PC-3 (cell line): ENCODE data around the gene SPACA9. TPM values are rescaled to one million over a fixed set of nuclear protein-coding genes. Genes with fewer than 3 reads are reported as not detected.

ENCODE experiments used
- ATAC-seq: fragments of 200-7000 bp; cut with Tn5 transposase; 2 replicates; pipeline ENCODE4 v1.9.1; 2020; ENCODE audit warnings: mild to moderate bottlenecking, moderate library complexity
- BruUV-seq: library from RNA; stranded (reverse); fragments of 400-500 nt; replicated peaks from 2 replicates; lab custom pipeline; 2021; lab: Mats Ljungman, UMichigan
- CTCF ChIA-PET: fragments of 300-600 bp; sonication (Branson Sonifier 250); formaldehyde crosslinking; loops from one replicate; lab custom pipeline; 2022; ENCODE audit warnings: antibody characterized with exemption; lab: Charles Lee
- POLR2A ChIA-PET: fragments of 300-600 bp; sonication (Branson Sonifier 250); formaldehyde crosslinking; loops from one replicate; lab custom pipeline; 2022; ENCODE audit warnings: antibody characterized with exemption; ENCODE audit not compliant: unreplicated experiment; lab: Charles Lee
- DNase-seq: peaks from one replicate; pipeline ENCODE4 v3.0.0-alpha.2; 2015
- H2AFZ ChIP-seq: fragments of 300-600 bp; sonication (generic); 2 replicates; pipeline ENCODE4 v1.6.0; 2016; ENCODE audit warnings: antibody characterized with exemption, low read length
- H3F3A ChIP-seq: fragments of 300-600 bp; sonication (generic); one replicate; pipeline ENCODE4 v1.6.0; 2017; ENCODE audit warnings: antibody characterized with exemption, low read length, control low read depth, mild to moderate bottlenecking; ENCODE audit not compliant: unreplicated experiment
- H3K27ac ChIP-seq: fragments of 300-600 bp; sonication (generic); 2 replicates; pipeline ENCODE4 v1.5.1; 2016; ENCODE audit warnings: mild to moderate bottlenecking, low read length
- H3K27me3 ChIP-seq: fragments of 300-600 bp; sonication (generic); 2 replicates; pipeline ENCODE4 v1.6.1; 2016; ENCODE audit warnings: low read length, mixed read lengths
- H3K36me3 ChIP-seq: fragments of 300-600 bp; sonication (generic); 2 replicates; pipeline ENCODE4 v1.6.1; 2016; ENCODE audit warnings: low read depth, mixed run types, low read length, mixed read lengths
- H3K4me1 ChIP-seq: fragments of 300-600 bp; sonication (generic); 2 replicates; pipeline ENCODE4 v1.5.1; 2016; ENCODE audit warnings: low read length; ENCODE audit not compliant: insufficient read depth
- H3K4me2 ChIP-seq: fragments of 300-600 bp; sonication (generic); 2 replicates; pipeline ENCODE4 v1.6.0; 2016; ENCODE audit warnings: low read length
- H3K4me3 ChIP-seq: fragments of 300-600 bp; sonication (generic); 2 replicates; pipeline ENCODE4 v1.5.1; 2016; ENCODE audit warnings: mild to moderate bottlenecking, low read length, mixed read lengths
- H3K79me2 ChIP-seq: fragments of 300-600 bp; sonication (generic); 2 replicates; pipeline ENCODE4 v1.6.1; 2017; ENCODE audit warnings: low read length, mixed read lengths
- H3K9ac ChIP-seq: fragments of 300-600 bp; sonication (generic); 2 replicates; pipeline ENCODE4 v1.6.0; 2016; ENCODE audit warnings: mild to moderate bottlenecking, low read length
- H3K9me2 ChIP-seq: fragments of 300-600 bp; sonication (generic); replicated peaks from 2 replicates; pipeline ENCODE4 v1.6.1; 2016; ENCODE audit warnings: mixed run types, low read length, mixed read lengths
- H3K9me3 ChIP-seq: fragments of 300-600 bp; sonication (generic); 2 replicates; pipeline ENCODE4 v1.6.1; 2016; ENCODE audit warnings: low read length, mixed read lengths
- H4K20me1 ChIP-seq: fragments of 300-600 bp; sonication (generic); 2 replicates; pipeline ENCODE4 v1.6.1; 2016; ENCODE audit warnings: low read length, mixed read lengths
- CTCF ChIP-seq: fragments of 300-600 bp; sonication (generic); conservative IDR thresholded peaks from 2 replicates; pipeline ENCODE4 v1.5.1; 2017; ENCODE audit warnings: antibody characterized with exemption, low read depth, mild to moderate bottlenecking, low read length
- EZH2 ChIP-seq: fragments of 300-600 bp; sonication (generic); IDR thresholded peaks from one replicate; pipeline ENCODE4 v1.6.1; 2017; ENCODE audit warnings: antibody characterized with exemption, mild to moderate bottlenecking, low read length; ENCODE audit not compliant: unreplicated experiment
- EZH2phosphoT487 ChIP-seq: fragments of 300-600 bp; sonication (generic); IDR thresholded peaks from 2 replicates; pipeline ENCODE4 v1.6.1; 2018; ENCODE audit warnings: mild to moderate bottlenecking, antibody characterized with exemption, low read length, borderline replicate concordance
- intact Hi-C: fragments of 100-400 bp; cut with micrococcal nuclease; formaldehyde crosslinking; loops from 2 replicates; pipeline ENCODE4 v1.9.0; 2023
- total RNA-seq: library from RNA; depleted of rRNA; stranded (reverse); fragments of >200 nt; gene quantifications from 2 replicates; pipeline ENCODE4 v1.2.3, GENCODE V29; 2014

SPACA9 gene
- total RNA-seq, 1 experiment from 2014 or later = 2.3 TPM

- TF ChIP-seq CTCF (no peak), EZH2 (no peak), EZH2phosphoT487 (no peak)
- BruUV-seq = no TSS peak
- no peaks in the 10 kb centered on the region for H3K4me1 ChIP-seq
- H3K27me3 ChIP-seq = no peaks in the 10 kb centered on the region
- intact Hi-C loops = no loop called here
- no peaks in the 10 kb centered on the region for H3K79me2 ChIP-seq
- ChIA-PET POLR2A (no interaction called here), CTCF (no interaction called here)
- no peaks in the 10 kb centered on the region for H4K20me1 ChIP-seq
- H3K9ac ChIP-seq = no peak overlapping the region
- H2AFZ ChIP-seq = no peak overlapping the region
- H3K27ac ChIP-seq = no peak overlapping the region
- no peaks in the 10 kb centered on the region for H3K9me3 ChIP-seq
- no peaks in the 10 kb centered on the region for H3K36me3 ChIP-seq
- no peak overlapping the region for H3K4me2 ChIP-seq
- no peaks in the 10 kb centered on the region for H3F3A ChIP-seq
- DNase-seq (no peak), ATAC-seq (no peak)
- no peak overlapping the region for H3K4me3 ChIP-seq
- no peaks in the 10 kb centered on the region for H3K9me2 ChIP-seq
Measured at GRCh38 chr9:132846918-132847515, 31.7 kb upstream of the SPACA9 start.

GRCh38 chr9:132849185-132849706 is 29.5 kb upstream of the SPACA9 start:
- no peaks in the 10 kb centered on the region for H3K4me1 ChIP-seq
- DNase-seq = no peak
- H3K4me3 ChIP-seq = no peak overlapping the region
- H3K9me3 ChIP-seq = no peaks in the 10 kb centered on the region
- H3K27ac ChIP-seq = no peak overlapping the region
- H3K9ac ChIP-seq = no peak overlapping the region
- ChIA-PET POLR2A (no interaction called here), CTCF (no interaction called here)
- TF ChIP-seq CTCF = no peak
- no peaks in the 10 kb centered on the region for H3K27me3 ChIP-seq
- H3K36me3 ChIP-seq = no peaks in the 10 kb centered on the region
- H3K9me2 ChIP-seq = no peaks in the 10 kb centered on the region
- no peak overlapping the region for H2AFZ ChIP-seq
- H3F3A ChIP-seq = no peaks in the 10 kb centered on the region
- H3K79me2 ChIP-seq = no peaks in the 10 kb centered on the region
- intact Hi-C loops = no loop called here
- no peaks in the 10 kb centered on the region for H4K20me1 ChIP-seq
- no peak for ATAC-seq
- BruUV-seq = no TSS peak
- H3K4me2 ChIP-seq = no peak overlapping the region

GRCh38 chr9:132853482-132853881 is 25.2 kb upstream of the SPACA9 start:
- Histone ChIP-seq H2AFZ (no peak overlapping the region), H3K9ac (no peak overlapping the region), H3K36me3 (no peaks in the 10 kb centered on the region), H3K27me3 (no peaks in the 10 kb centered on the region), H3F3A (no peaks in the 10 kb centered on the region), H4K20me1 (no peaks in the 10 kb centered on the region), H3K9me2 (no peaks in the 10 kb centered on the region), H3K4me2 (no peak overlapping the region), H3K27ac (no peak overlapping the region), H3K9me3 (no peaks in the 10 kb centered on the region), H3K79me2 (no peaks in the 10 kb centered on the region), H3K4me3 (no peak overlapping the region), H3K4me1 (no peaks in the 10 kb centered on the region)
- ATAC-seq = no peak
- intact Hi-C loops = no loop called here
- TF ChIP-seq EZH2 (no peak), EZH2phosphoT487 (no peak), CTCF (no peak)
- no peak for DNase-seq
- POLR2A ChIA-PET = no interaction called here
- CTCF ChIA-PET = no interaction called here
- BruUV-seq = no TSS peak
